ENCODE results near the gene PIF1.

The PIF1 gene

DNA sequence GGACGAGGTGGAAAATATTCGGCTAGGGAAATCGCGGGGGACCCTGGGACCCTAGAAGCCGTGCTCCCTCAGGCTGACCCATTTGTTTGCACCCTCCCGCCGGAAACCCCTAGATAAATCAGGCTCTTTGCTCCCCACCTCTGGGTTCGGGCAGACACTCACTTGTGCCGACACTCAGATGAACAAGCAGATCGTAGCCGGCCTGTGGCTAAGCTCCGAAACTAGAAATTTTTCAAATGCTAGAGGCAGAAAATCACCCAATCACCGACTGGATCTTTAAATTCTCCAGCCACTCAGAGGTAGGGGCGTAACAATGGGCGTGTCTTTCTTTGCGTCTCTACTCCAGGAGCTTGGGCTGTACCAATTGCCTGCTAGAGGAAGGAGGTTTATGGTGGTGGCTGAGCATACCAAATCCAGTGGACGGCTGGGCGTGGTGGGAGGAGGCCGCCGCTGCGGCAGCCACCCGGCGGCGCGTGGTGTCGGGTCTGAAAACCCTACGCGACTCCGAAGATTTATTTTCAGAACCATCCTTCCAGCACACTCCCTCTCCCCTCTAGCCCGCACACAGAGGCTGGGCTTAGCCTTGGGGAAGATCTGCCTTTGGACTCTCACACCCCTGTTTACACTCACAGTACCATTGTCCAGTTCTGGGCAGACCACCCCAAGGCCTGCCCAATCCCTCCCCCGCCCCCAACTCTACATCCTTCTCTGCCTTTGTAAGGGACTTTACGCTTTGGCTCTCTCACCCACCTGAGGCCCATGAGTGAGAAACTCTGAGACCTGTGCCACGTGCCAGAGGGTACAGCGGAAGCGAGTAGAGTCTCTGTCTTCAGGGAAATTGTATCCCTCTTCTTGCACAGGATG lies at the start of gene PIF1:
TSS of gene PIF1 (minus strand) at position 217 of the 864 bp plus-strand sequence. CDS start 1,312 bp downstream, outside the sequence.
- DNase-seq: peak; percentile 98

DNA sequence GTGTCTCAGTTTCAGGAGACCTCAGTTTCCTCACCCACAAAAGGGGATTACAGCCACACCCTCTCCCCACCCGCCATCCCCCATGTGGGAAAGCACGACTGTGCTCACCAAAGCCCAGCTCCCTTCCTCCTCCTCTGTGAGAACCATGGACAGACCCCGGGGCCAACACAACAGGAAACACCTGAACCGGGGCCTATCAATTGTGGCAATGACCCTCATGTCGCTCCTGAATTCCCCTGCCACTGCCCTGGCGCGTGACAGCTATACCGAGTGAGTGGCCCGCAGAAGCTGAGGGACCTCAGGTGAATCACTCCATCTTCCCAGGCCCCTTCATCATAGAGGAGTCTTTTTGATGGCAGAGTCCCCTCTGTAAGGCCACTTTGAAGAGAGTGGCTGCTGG lies 44.9 kb upstream of the PIF1 start:
- no peak for DNase-seq

DNA sequence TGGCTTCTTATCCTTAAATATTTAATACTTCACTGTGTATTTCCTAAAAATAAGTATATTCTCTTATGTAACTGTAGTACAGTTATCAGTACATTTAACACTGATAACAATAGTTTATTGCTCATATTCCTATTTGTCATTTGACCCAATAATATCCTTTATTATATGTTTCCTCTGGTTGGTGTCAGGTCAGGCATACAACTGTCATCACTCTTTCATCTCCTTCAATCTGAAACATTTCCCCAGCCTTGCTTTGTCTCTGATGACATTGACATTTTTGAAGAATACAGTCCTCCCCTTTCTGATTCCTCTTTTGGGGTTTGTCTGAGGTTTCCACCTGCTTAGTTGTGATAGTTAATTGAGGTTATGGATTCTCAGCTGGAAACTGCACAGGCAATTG lies 44.1 kb upstream of the PIF1 start:
- DNase-seq: no peak

DNA sequence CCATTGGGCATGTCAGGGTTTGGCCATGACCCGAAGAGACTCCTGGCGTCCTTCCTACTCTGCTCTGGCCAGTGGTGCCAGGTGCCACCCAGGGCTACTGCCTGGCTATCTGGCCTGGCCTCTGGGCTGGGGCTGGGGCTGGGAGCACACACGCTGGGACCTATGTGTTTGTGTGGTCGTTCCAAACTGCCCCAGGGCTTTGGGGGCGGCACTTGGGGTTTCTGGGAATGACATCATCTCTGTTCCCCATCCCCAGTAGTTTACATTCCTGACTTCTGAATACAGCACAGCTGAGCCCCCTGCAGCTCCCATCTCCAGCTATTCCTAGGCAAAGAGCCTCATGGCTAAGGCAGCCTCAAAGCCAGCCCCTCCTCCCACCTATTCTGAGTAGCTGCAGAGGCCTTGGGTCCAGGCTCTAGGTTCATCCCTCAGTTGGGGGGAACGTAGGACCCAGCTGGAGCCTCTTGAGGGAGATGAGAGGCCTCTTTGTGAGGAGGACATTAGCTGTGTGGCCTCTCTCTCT lies 40.6 kb upstream of the PIF1 start:
- DNase-seq: no peak

DNA sequence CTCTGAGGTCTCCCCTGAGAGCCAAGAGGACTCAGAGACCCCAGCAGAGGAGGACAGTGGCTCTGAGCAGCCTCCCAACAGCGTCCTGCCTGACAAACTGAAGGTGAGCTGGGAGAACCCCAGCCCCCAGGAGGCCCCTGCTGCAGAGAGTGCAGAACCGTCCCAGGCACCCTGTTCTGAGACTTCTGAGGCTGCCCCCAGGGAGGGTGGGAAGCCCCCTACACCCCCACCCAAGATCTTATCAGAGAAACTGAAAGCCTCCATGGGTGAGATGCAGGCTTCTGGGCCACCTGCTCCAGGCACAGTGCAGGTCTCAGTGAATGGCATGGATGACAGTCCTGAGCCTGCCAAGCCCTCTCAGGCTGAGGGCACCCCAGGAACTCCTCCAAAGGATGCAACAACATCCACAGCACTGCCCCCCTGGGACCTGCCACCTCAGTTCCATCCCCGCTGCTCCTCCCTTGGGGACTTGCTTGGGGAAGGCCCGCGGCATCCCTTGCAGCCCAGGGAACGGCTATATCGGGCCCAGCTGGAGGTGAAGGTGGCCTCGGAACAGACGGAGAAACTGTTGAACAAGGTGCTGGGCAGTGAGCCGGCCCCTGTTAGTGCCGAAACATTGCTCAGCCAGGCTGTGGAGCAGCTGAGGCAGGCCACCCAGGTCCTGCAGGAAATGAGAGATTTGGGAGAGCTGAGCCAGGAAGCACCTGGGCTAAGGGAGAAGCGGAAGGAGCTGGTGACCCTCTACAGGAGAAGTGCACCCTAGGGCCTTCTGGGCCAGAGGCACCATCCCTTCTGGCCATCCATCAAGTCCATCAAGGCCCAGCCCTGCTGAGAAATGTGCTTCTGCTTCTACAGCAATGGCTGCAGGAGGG lies 39.9 kb upstream of the PIF1 start:
- no peak for DNase-seq

GRCh38 chr15:64864068-64864467 lies 38.6 kb upstream of the PIF1 start:
- no peak for DNase-seq

- no peak for DNase-seq
Measured at GRCh38 chr15:64862408-64862807, 37.0 kb upstream of the PIF1 start.

GRCh38 chr15:64861960-64862359 lies 36.5 kb upstream of the PIF1 start:
- no peak for DNase-seq

GRCh38 chr15:64861331-64861730 lies 35.9 kb upstream of the PIF1 start:
- DNase-seq: no peak

DNA sequence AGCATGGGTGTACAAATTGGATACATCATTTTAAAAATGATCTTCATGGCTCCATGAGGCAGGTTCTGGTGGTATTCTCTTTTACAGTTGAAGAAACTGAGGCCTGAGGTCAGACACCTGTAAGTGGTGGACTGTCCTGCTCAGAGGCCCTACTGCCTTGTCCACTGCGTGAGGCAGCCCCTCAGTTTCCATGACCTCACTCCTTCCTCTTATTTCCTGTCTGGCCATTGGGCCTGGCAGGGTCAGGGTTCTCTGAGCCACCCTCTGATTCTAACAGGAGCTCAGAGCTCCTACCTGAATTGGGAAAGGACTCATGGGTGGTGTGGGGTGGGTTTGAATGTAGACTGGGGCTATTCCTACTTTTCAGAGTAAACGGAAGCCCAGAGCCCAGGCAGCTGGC lies 33.8 kb upstream of the PIF1 start:
- DNase-seq: no peak

DNA sequence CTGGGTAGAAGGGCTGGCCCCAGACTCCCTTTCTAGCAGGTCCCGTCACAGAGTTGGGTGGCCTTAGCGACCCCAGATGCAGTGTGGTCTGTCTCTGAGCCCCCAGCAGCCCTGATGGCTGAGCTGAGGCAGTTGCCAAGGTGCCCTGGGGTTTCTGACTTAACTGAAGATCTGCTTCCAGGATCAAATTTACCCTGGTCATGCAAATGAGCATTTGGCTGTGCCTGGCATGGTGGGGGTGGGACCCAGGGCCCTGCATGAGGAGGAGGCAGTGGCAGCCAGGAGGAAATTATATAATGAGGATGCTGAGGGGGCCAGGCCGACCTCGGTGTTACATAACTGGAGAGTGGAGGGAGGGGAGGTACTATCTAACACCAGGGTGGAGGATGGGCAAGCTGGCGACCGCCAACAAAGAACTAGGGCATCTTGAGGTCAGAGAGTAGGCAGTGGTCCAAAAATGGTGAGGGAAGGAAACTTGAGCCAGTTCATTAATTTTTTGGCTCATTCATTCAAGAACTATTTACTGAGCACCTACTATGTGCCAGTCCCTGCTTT lies 32.7 kb upstream of the PIF1 start:
- peak; percentile 30 for DNase-seq

GRCh38 chr15:64857421-64857820 lies 32.0 kb upstream of the PIF1 start:
- DNase-seq: no peak

DNA sequence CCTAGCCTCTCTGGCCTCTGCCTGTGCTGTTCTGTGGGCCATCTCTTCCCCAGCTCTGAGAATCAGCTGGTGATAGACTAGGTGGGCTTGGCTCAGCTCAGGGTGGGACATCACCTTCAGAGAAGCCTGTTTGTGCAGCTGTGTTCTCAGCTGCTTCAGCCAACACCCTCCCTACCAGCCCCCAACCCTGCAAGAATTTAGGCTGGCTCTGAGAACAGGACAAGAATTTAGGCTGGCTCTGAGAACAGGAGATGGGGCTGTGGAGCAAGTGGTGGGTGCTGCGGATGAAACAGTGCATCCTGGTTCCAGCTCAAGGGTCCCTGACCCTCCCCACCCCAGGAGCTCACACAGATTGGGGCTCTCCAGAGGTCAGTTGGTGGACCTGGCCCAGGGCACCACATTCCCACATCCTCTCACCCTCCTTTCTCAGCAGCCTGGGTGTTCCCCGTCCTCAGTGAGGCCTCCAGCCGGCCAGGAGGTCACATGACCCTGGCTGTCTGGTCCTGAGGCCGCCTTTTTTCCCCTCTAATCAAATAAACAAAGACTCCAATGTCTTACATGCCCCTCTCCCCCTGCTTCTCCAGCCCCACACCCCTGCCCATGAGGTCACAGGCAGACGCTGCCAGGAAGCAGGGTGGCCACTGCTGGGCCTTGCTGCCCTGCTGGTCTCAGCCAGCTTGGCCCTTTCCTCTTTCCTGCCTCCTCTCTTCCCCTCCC lies 31.1 kb upstream of the PIF1 start:
- DNase-seq: no peak

GRCh38 chr15:64855205-64855975 lies 29.9 kb upstream of the PIF1 start:
- no peak for DNase-seq

- DNase-seq: no peak
Measured at GRCh38 chr15:64854526-64854925, 29.1 kb upstream of the PIF1 start.

GRCh38 chr15:64854041-64854440 lies 28.6 kb upstream of the PIF1 start:
- no peak for DNase-seq

- DNase-seq: no peak
Measured at GRCh38 chr15:64851503-64851840, 26.0 kb upstream of the PIF1 start.

- DNase-seq: no peak
Measured at GRCh38 chr15:64850778-64851502, 25.5 kb upstream of the PIF1 start.

DNA sequence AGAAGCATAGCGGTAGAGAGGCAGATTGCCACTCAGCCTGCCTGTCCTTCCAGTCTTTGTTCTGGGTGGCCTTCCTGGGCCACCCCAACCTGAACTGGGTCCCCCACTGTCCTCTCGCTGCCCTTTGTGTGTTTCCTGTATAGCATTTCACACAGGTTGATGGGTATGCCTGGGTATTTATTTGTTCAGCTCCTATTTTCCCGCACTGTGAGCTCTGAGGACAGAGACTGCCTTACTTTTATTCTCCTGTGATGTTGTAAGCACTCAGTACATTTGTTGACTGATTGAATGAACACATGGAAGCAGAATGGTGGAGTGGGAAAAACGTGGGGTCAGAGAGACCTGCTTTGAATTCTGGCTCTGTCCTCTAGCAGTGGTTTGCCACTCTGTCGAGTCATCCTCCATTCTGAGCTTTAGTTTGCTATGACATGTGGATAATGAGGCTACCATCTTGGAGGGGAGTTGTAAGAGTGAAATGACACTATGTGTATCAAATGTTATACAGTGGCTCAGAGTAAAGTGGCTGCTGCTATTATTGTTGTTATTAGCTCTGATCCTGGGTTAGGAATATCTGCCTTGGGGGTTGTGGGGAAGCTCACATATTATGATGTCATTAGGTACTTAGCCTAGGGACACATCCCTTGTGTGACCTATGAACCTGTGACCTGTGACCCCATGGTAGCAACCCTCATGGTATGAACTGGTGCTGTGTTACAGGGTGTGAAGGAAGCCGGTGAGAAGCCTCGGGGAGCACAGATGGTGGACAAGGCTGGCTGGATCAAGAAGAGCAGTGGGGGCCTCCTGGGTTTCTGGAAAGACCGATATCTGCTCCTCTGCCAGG lies 22.6 kb upstream of the PIF1 start:
- DNase-seq: no peak

- no peak for DNase-seq
Measured at GRCh38 chr15:64847448-64847847, 22.0 kb upstream of the PIF1 start.
